Activated T-cell treated with anti-CD3 and anti-CD28 coated beads, Interleukin-2, amount 50 U/mL, for 24 hours (primary cell): ENCODE results near the gene FTO.

Experiments used
- DNase-seq: peaks from one replicate; pipeline ENCODE4 v3.0.0-alpha.2; 2020
- H3K27ac Mint-ChIP-seq: 2 replicates; pipeline ENCODE4 v1.8.0; 2020; ENCODE audit warnings: mild to moderate bottlenecking, mixed read lengths
- H3K27me3 Mint-ChIP-seq: 2 replicates; pipeline ENCODE4 v1.8.0; 2020; ENCODE audit warnings: mixed read lengths
- H3K36me3 Mint-ChIP-seq: 2 replicates; pipeline ENCODE4 v1.8.0; 2020; ENCODE audit warnings: low read depth, mixed read lengths
- H3K4me1 Mint-ChIP-seq: 2 replicates; pipeline ENCODE4 v1.8.0; 2020; ENCODE audit warnings: low read depth, mixed read lengths
- H3K4me3 Mint-ChIP-seq: 2 replicates; pipeline ENCODE4 v1.8.0; 2020; ENCODE audit warnings: mild to moderate bottlenecking, moderate library complexity, mixed read lengths
- H3K9me3 Mint-ChIP-seq: 2 replicates; pipeline ENCODE4 v1.8.0; 2020; ENCODE audit warnings: mixed read lengths

The FTO gene

DNA sequence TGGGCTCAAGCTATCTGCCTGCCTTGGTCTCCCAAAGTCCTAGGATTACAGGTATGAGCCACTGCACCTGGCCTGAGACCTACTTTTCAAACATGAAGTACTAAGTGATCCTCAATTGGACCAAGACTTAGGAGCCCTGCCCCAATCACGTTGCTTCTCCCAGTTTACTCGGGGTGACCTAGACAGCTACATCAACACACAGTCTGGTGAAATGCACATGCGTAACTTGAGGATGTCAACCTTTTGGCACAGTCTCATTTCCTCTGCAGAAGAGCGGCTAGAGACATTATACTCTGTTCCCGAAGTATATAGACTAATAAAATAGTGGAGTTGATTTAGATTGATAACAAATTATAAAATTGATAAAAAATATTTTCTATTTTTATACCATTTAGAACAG, 17.1 kb downstream of the FTO start:
- DNase-seq, result no peak
- H3K27me3 Mint-ChIP-seq, result no peaks in the 10 kb centered on the region
- no peaks in the 10 kb centered on the region for H3K9me3 Mint-ChIP-seq
- H3K27ac Mint-ChIP-seq, result no peak overlapping the region
- peaks cover 7% of the 10 kb centered on the region for H3K36me3 Mint-ChIP-seq
- no peak overlapping the region for H3K4me3 Mint-ChIP-seq
- peaks cover 32% of the 10 kb centered on the region for H3K4me1 Mint-ChIP-seq

DNA sequence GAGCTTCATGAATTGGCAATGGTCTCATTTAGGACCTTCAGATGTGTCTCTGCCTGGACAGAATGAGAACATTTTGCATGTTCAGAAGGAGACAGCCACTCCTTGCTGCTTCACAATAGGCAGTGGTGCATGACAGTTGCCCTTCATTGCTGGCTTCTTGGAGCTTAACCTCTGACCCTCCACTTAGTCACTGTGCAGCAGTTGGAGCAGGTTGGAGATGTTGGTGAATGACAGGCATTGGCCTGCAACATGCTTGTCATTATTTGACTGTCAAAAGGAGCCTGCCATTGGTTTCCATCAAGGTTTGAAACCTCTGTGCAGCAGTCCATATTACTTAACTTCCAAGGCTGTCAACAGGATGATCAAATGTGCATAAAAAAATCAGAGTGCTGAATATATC, 22.7 kb downstream of the FTO start:
- DNase-seq, result no peak
- Mint-ChIP-seq H3K27me3 (no peaks in the 10 kb centered on the region), H3K9me3 (peaks cover 3% of the 10 kb centered on the region), H3K4me3 (no peak overlapping the region), H3K36me3 (peaks cover 18% of the 10 kb centered on the region), H3K27ac (no peak overlapping the region), H3K4me1 (peaks cover 47% of the 10 kb centered on the region)

DNA sequence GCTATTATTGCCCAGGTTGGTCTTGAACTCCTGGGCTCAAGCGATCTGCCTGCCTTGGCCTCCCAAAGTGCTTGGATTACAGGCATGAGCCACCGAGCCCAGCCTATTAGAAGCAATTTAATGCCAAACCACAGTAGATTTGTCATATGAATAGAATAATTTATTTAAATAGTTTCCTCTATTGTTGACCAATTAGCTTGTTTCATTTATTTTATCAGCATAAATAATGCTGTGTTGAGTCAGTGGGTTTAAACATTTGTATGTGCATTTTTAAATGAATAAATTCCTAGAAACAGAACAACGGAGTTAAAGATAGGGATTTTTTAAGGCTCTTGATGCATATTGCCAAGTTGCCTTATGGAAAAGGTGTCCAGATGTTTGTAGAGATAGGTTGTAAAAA, 26.7 kb downstream of the FTO start:
- H3K9me3 Mint-ChIP-seq, result peaks cover 3% of the 10 kb centered on the region
- DNase-seq, result no peak
- peaks cover 14% of the 10 kb centered on the region for H3K36me3 Mint-ChIP-seq
- H3K4me1 Mint-ChIP-seq, result peaks cover 34% of the 10 kb centered on the region
- H3K27me3 Mint-ChIP-seq, result no peaks in the 10 kb centered on the region
- no peak overlapping the region for H3K27ac Mint-ChIP-seq
- H3K4me3 Mint-ChIP-seq, result no peak overlapping the region

DNA sequence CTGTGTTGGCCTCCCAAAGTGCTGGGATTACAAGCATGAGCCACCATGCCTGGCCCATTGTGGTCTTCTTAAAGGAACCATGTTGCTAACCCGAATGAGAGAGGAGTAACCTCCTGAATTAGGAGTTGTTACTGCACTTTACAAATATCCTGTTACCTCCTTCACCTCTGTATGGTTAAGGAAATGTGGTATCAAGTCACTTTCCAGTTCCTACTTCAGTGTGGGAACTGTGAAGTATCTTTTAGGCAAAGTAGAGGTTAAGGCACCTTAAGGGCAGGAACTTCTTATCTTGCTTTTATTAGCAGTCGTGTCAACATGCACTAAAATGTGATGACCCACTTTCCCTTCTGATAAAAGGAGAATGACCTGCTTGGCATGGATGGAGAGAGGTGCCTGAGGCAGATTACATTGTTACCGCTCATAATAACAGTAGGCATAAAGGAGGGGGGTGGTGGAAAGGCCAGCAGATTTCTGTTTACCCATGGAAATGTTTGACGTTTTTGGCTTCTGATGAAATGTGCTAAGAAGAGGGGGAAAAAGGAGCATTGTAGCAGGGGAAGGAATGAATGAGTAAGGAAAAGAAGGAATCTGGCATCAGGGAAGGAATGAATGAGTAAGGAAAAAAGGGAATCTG, 28.5 kb downstream of the FTO start:
- Mint-ChIP-seq H3K9me3 (no peaks in the 10 kb centered on the region), H3K27me3 (no peaks in the 10 kb centered on the region), H3K4me1 (peaks cover 26% of the 10 kb centered on the region), H3K27ac (peak overlapping the region; percentile 2), H3K36me3 (peaks cover 6% of the 10 kb centered on the region), H3K4me3 (no peak overlapping the region)
- DNase-seq, result no peak

DNA sequence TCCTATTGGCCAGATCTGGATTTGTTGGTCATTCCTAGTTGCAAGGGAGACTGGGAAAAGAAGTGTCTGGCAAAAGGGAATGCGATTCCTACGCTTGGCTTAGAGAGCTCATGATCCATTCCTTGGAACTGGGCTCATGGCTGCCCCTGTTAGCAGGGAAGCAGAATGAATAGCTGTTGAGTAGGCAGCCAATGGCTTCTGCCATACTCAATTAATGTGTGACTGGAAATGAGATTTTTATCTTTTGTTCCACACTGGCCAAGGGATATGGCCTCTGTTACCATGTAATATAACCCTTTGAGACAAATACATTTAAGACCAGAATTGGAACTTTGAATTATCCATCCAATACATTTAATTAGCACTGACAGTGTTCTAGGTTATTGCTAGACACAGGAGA, 31.0 kb downstream of the FTO start:
- no peaks in the 10 kb centered on the region for H3K27me3 Mint-ChIP-seq
- no peaks in the 10 kb centered on the region for H3K36me3 Mint-ChIP-seq
- no peak for DNase-seq
- no peak overlapping the region for H3K4me3 Mint-ChIP-seq
- peaks cover 22% of the 10 kb centered on the region for H3K4me1 Mint-ChIP-seq
- no peak overlapping the region for H3K27ac Mint-ChIP-seq
- H3K9me3 Mint-ChIP-seq, result no peaks in the 10 kb centered on the region

DNA sequence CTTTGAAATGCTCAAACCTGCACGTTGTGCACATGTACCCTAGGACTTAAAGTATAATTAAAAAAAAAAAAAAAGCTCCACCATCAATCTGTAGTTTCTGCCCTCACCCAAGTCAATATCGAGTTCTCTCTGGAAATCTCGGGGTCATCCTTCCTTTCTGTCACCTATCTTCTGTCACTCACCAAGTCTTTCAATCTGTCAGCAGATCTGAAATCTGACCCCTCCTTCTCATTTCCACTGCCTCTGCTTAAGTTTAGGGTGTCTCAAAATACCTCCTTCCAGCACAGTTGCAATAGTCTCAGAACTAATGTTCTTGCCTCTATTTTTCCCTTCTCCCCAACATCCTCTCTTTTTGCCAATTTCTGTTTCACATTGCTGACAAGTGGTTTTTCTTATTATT, 32.3 kb downstream of the FTO start:
- Mint-ChIP-seq H3K4me3 (no peak overlapping the region), H3K36me3 (no peaks in the 10 kb centered on the region), H3K27me3 (no peaks in the 10 kb centered on the region)

DNA sequence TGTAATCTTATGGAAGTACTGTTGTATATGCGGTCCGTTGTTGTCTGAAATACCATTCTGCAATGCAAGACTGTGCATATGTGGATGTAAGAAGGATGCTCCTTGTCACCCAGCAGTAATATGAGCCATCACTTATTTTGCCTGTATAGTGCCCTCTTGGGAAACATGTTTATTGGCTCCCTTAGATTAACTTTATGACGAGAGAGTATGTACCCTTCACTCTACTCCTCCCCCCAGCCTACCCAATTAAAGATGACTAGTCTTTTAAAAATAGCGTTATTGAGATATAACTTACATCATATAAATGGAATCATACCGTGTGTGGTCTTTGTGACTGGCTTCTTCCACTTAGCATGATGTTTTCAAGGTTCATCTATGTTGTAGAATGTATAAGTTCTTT, 33.6 kb downstream of the FTO start:
- Mint-ChIP-seq H3K27me3 (no peaks in the 10 kb centered on the region), H3K4me3 (no peak overlapping the region), H3K27ac (no peak overlapping the region), H3K36me3 (no peaks in the 10 kb centered on the region), H3K9me3 (no peaks in the 10 kb centered on the region), H3K4me1 (peaks cover 23% of the 10 kb centered on the region)
- DNase-seq, result no peak

More for the DNA sequence above, 32.3 kb downstream of the FTO start:
- no peaks in the 10 kb centered on the region for H3K9me3 Mint-ChIP-seq
- peaks cover 22% of the 10 kb centered on the region for H3K4me1 Mint-ChIP-seq
- H3K27ac Mint-ChIP-seq, result no peak overlapping the region
- no peak for DNase-seq

DNA sequence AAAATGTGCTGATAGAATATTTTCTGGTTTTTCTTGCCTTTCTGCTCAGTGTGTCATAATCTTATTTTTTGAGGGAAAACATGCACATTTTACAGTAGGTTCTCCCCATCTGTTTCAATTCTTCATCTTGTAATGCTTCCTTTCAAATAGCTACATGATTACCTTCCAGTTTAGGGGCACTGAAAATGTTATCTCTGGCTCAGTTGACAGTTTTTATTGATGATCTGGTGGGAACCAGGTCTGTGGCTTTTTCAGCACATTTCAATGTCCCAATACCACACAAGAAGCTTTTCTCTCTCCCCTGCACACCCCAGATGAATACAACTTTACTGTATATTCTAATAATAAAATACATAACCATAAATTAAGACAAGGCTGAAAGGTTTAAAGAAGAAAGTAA, 36.5 kb downstream of the FTO start:
- Mint-ChIP-seq H3K36me3 (no peaks in the 10 kb centered on the region), H3K4me3 (no peak overlapping the region), H3K27me3 (no peaks in the 10 kb centered on the region), H3K27ac (no peak overlapping the region), H3K4me1 (peaks cover 36% of the 10 kb centered on the region), H3K9me3 (no peaks in the 10 kb centered on the region)
- no peak for DNase-seq

DNA sequence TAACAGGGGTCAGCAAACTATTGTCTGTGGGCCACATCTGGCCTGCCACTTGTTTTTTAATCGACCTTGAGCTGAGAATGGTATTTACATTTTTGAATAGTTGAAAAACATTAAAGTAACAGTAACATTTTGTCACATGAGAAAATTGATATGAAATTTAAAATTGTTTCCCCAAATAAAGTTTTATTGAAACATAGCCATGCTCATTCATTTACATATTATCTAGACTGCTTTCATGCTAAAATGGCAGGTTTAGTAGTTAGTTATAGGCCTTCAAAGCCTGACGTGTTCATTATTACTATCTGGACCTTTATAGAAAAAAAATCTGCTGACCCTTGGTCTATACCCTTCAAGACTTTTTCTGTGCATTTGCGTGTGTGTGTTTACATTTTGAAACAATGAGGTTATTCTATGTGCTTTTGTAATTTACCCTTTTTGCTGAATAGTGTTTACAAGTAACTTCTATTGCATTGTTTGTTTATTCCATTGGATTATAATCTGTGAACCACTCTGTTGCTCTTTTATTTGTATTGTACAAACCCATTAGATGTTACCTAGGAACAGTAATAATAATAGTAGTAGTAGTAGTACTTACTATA, 37.1 kb downstream of the FTO start:
- DNase-seq, result no peak
- no peak overlapping the region for H3K4me3 Mint-ChIP-seq
- H3K4me1 Mint-ChIP-seq, result peaks cover 38% of the 10 kb centered on the region
- H3K27ac Mint-ChIP-seq, result no peak overlapping the region
- H3K27me3 Mint-ChIP-seq, result no peaks in the 10 kb centered on the region
- H3K9me3 Mint-ChIP-seq, result no peaks in the 10 kb centered on the region
- no peaks in the 10 kb centered on the region for H3K36me3 Mint-ChIP-seq

DNA sequence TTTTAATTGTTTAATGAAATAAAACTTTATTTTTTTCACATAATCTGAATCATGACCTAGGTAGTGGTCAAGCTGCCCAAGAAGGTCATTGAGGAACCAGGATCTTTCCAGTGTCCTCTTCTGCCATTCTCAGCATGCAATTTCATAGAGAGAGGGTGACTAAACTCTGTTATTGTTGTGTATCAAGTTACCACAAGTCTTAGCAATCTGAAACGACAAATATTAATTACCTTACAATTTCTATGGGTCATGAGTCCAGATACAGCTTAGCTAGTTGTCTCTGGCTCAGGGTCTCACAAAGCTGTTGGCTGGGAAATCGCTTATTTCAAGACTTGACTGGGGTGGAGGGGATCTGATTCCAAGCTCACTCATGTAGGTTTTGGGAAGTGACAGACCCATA, 37.6 kb downstream of the FTO start:
- H3K36me3 Mint-ChIP-seq, result no peaks in the 10 kb centered on the region
- H3K4me1 Mint-ChIP-seq, result peaks cover 40% of the 10 kb centered on the region
- no peak overlapping the region for H3K4me3 Mint-ChIP-seq
- no peak for DNase-seq
- H3K27me3 Mint-ChIP-seq, result no peaks in the 10 kb centered on the region
- H3K27ac Mint-ChIP-seq, result no peak overlapping the region
- H3K9me3 Mint-ChIP-seq, result no peaks in the 10 kb centered on the region

DNA sequence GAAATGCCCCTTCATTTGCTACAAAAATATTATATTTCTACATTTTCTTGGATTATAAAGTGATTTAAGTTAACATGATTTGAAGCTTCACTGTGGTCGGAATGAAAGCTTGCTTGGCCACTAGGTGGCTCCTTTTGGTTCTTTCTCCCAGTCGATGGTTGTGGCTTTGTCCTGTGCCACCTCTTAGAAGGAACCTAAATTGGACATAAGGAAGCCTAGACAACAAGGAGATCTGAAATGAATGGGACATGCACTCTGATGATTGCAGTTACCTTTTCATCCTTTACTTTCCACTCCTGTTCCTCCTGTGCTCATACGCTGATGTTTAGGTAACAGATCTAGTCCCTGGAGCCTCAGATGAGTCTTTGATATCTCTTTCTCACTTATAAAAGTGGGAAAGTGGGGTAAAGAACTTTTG, 39.2 kb downstream of the FTO start:
- peaks cover 9% of the 10 kb centered on the region for H3K9me3 Mint-ChIP-seq
- H3K36me3 Mint-ChIP-seq, result peaks cover 3% of the 10 kb centered on the region
- no peak overlapping the region for H3K4me3 Mint-ChIP-seq
- no peak overlapping the region for H3K27ac Mint-ChIP-seq
- H3K4me1 Mint-ChIP-seq, result peaks cover 41% of the 10 kb centered on the region
- no peaks in the 10 kb centered on the region for H3K27me3 Mint-ChIP-seq
- no peak for DNase-seq

DNA sequence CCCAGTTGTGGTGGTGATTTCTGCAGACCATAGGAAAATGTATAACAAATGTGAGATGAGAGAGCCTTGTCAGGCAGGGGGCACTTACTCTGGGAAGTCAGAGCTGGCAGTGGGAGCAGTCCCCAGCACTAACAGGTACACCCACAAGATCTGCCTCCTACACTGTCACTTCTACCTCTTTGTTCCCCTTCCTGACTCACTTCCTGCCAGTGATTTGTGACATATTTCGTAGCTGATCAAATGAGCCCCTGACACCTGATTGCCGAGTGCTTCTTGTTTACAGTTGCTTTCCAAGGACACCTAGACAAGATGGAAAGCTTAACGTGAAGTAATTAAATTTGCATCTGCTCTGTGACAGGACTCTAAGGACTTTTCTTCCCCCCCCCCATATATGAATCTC, 40.5 kb downstream of the FTO start:
- Mint-ChIP-seq H3K9me3 (peaks cover 9% of the 10 kb centered on the region), H3K4me1 (peaks cover 41% of the 10 kb centered on the region), H3K27ac (peak overlapping the region; percentile 42), H3K27me3 (no peaks in the 10 kb centered on the region), H3K4me3 (no peak overlapping the region), H3K36me3 (peaks cover 6% of the 10 kb centered on the region)
- DNase-seq, result peak; percentile 31

DNA sequence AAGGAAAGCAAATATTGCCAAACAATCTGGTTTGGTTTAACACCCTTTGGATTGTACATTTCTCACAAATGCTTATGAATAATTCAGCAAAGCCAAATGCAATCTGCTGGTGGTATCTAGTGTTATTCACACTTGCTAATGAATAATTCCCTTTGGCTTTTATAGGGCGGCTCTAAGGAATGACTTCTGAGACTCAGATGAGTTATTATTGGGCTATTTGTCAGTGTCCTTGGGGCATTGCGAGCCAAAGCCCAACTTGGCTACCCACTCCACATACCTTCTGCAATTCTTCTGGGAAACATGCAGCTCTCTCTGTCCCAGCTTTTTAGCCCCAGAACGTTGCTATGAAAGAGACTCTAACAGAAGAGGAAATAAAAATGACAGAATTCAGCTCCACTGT, 41.1 kb downstream of the FTO start:
- Mint-ChIP-seq H3K27me3 (no peaks in the 10 kb centered on the region), H3K4me1 (peaks cover 38% of the 10 kb centered on the region), H3K4me3 (no peak overlapping the region), H3K36me3 (peaks cover 6% of the 10 kb centered on the region), H3K9me3 (peaks cover 9% of the 10 kb centered on the region), H3K27ac (peak overlapping the region; percentile 35)
- no peak for DNase-seq

DNA sequence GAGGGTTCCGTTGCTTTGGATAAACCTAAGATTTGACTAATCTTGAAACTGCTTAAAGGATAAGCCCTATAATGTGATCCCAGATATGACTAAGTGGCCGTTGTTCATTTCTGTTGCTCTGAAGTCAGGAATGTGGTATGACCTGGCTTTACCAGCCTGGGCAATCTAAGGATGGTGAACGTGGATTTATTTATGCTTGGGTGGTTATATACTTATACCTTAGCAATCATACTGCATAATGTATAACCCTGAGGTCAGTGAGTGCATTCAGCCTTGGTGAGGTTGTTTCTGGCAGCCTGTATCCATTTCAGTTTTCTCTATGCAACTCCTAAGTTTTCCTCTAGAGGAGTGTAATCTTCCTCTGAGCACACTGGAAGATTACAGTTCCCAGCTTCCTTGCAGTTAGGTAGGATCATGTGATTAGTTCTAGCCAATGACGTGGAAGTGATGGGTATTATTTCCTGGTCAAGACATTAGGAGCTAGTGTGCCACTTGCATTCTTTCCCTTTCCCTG, 41.9 kb downstream of the FTO start:
- Mint-ChIP-seq H3K36me3 (peaks cover 6% of the 10 kb centered on the region), H3K9me3 (peaks cover 9% of the 10 kb centered on the region), H3K4me3 (no peak overlapping the region), H3K4me1 (peaks cover 35% of the 10 kb centered on the region), H3K27me3 (no peaks in the 10 kb centered on the region), H3K27ac (no peak overlapping the region)
- DNase-seq, result no peak

DNA sequence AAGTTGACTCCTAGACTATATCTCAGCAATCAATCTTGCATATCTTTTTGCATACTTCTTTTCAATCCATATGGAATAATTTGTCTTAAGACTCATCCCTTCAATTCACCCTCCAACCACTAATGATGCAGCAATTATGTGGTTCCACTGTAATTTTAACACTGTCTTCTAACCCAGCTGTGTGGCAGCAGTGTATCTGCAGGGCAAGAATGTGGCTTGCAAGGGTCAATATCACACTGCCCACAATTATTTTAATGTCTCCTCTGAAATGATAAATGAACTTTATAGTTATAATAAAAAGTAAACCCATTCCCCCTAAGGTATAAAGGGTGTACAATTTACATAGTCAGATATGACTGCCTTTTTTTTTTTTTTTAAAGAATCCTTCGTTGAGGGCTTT, 48.6 kb downstream of the FTO start:
- no peak for DNase-seq
- peaks cover 20% of the 10 kb centered on the region for H3K4me1 Mint-ChIP-seq

More for the DNA sequence above, 48.6 kb downstream of the FTO start:
- H3K4me3 Mint-ChIP-seq, result no peak overlapping the region
- H3K36me3 Mint-ChIP-seq, result peaks cover 5% of the 10 kb centered on the region
- H3K27ac Mint-ChIP-seq, result no peak overlapping the region
- H3K9me3 Mint-ChIP-seq, result peaks cover 5% of the 10 kb centered on the region
- no peaks in the 10 kb centered on the region for H3K27me3 Mint-ChIP-seq
